Occipital lobe (tissue), 2 donors: ENCODE results near the gene PATJ. TPM values are rescaled to one million over a fixed set of nuclear protein-coding genes. Genes with fewer than 3 reads are reported as not detected.
"Not testable (repeated sequence)": the region's sequence is repeated elsewhere in the genome, so short reads cannot be mapped to it uniquely, and the experiment has no call there.

Experiments
- DNase-seq: peaks from one replicate; lab custom pipeline; 2025; lab: John Stamatoyannopoulos, UW
- total RNA-seq: library from RNA; depleted of rRNA; stranded (reverse); fragments of >200 nt; gene quantifications from one replicate; pipeline ENCODE4 v1.2.3, GENCODE V29; 2014

PATJ gene
- total RNA-seq, 1 donor from 2014 or later, result 19.2 TPM

- not testable (repeated sequence) for DNase-seq
These were observed 137.7 kb downstream of the PATJ start for GRCh38 chr1:61879887-61880474.

GRCh38 chr1:61887076-61887867, 145.0 kb downstream of the PATJ start:
- no peak for DNase-seq

GRCh38 chr1:61887931-61888564, 145.8 kb downstream of the PATJ start:
- DNase-seq, result no peak

- no peak for DNase-seq
These were observed 146.5 kb downstream of the PATJ start for GRCh38 chr1:61888808-61889207.

- not testable (repeated sequence) for DNase-seq
These were observed 148.2 kb downstream of the PATJ start for GRCh38 chr1:61890435-61890834.

GRCh38 chr1:61892977-61893376, 150.7 kb downstream of the PATJ start:
- no peak for DNase-seq

- DNase-seq, result not testable (repeated sequence)
These were observed 152.0 kb downstream of the PATJ start for GRCh38 chr1:61894296-61894695.

- no peak for DNase-seq
These were observed 152.9 kb downstream of the PATJ start for GRCh38 chr1:61895175-61895574.

GRCh38 chr1:61898658-61899057, 156.4 kb downstream of the PATJ start:
- DNase-seq, result no peak

GRCh38 chr1:61904354-61904753, 162.1 kb downstream of the PATJ start:
- no peak for DNase-seq

GRCh38 chr1:61907102-61907501, 164.8 kb downstream of the PATJ start:
- no peak for DNase-seq

GRCh38 chr1:61910035-61910434, 167.8 kb downstream of the PATJ start:
- no peak for DNase-seq

GRCh38 chr1:61914823-61915482, 172.7 kb downstream of the PATJ start:
- DNase-seq, result no peak

GRCh38 chr1:61921435-61921834, 179.2 kb downstream of the PATJ start:
- DNase-seq, result no peak

- DNase-seq, result no peak
These were observed 180.7 kb downstream of the PATJ start for GRCh38 chr1:61922950-61923480.

GRCh38 chr1:61925591-61926298, 183.5 kb downstream of the PATJ start:
- DNase-seq, result no peak

- no peak for DNase-seq
These were observed 184.3 kb downstream of the PATJ start for GRCh38 chr1:61926597-61926996.

GRCh38 chr1:61930116-61930645, 187.9 kb downstream of the PATJ start:
- no peak for DNase-seq

- no peak for DNase-seq
These were observed 189.5 kb downstream of the PATJ start for GRCh38 chr1:61931587-61932279.

- DNase-seq, result no peak
These were observed 193.2 kb downstream of the PATJ start for GRCh38 chr1:61935516-61935915.
